GM19328 (cell line): ENCODE measurements around the gene HINT3.
"Not testable (repeated sequence)": the region's sequence is repeated elsewhere in the genome, so short reads cannot be mapped to it uniquely, and the experiment has no call there.

Source experiments
- ATAC-seq: cut with Tn5 transposase; IDR thresholded peaks from one replicate; pipeline ENCODE4 v1.9.1; 2021; ENCODE audit warnings: mild to moderate bottlenecking, moderate library complexity; ENCODE audit not compliant: unreplicated experiment

The HINT3 gene

GRCh38 chr6:125939791-125940190, 16.8 kb upstream of the HINT3 start:
- ATAC-seq, result no peak

GRCh38 chr6:125940247-125941041, 16.1 kb upstream of the HINT3 start:
- no peak for ATAC-seq

GRCh38 chr6:125942672-125943527, 13.7 kb upstream of the HINT3 start:
- ATAC-seq, result no peak

DNA sequence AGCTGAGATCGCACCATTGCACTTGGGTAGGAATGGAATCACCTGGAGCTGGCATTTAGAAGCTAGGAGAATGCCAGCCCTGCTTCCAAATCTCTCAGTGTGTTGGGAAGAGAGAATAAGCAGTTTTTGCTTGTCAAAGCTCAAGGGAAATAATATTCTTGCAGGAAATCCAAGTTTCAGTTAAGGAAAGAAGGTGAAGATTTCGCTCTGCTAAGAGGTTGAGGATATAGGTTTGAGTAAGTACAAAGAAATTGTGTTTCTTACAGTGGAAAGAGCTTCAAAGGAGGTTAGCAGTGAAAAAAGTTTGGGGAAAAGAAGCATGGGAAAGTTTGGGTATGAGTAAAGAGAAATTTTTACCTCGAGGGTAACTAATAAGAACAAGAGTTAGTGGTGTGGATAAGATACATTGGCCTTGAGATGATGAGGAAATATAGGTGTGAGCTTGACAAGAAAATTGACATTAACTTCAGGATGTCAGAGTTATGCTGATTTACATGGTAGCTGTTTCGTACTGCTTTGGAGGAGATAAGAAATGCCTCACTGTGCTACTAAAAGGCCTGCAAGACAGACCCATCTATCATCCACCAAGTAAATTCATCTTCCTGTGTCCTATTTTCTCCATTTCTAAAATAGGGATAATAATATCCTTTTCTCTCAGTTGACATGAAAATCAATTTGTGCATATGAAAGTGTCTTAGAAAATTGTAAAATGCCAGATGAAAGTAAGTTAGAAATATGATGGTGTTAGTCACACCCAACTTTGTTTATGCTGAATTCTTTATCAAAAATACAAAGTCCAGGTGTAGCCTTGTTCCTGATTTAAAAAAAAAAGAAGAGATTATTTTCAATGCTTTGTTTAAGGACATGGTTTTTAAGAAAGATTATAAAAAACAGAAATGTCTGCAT, 12.8 kb upstream of the HINT3 start:
- no peak for ATAC-seq

DNA sequence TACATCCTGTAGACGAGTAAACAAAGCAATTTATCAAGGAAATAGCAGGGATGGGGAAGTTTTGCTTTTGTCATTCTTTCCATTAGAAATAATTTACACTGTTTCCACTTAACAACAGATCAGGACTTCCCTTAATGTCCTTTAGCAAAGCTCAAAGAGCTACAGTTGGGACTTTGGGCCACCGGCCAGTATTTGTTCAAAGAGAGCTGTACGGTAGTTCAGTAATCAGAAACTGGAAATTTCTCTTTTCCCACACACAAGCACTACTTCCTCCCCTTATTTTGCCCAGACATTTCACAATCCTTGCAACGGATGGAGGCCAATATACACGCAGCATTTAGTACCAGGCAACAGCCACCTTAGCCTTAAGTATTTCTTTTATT, 12.1 kb upstream of the HINT3 start:
- no peak for ATAC-seq

- no peak for ATAC-seq
Observed at GRCh38 chr6:125944896-125945295, 11.7 kb upstream of the HINT3 start.

- no peak for ATAC-seq
Observed at GRCh38 chr6:125945378-125946141, 11.0 kb upstream of the HINT3 start.

DNA sequence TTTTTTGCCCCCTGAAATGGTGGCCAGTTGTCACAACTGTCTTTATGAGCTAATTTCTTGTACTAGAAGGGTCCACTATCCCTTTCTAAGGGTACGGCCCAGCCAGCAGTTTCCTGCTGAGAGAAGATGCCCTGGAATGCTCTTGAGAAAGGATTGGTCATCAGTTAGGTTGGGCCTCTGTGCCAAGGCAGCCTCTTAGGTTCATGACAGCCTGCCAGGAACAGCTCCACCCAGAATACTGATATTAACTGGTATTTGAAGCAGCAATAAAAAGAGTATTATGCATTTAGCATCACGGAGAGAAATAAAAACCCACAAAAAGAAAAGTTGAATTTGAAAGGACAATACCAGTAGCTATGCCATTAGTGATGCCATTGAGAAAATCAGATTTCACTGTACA, 9.0 kb upstream of the HINT3 start:
- no peak for ATAC-seq

DNA sequence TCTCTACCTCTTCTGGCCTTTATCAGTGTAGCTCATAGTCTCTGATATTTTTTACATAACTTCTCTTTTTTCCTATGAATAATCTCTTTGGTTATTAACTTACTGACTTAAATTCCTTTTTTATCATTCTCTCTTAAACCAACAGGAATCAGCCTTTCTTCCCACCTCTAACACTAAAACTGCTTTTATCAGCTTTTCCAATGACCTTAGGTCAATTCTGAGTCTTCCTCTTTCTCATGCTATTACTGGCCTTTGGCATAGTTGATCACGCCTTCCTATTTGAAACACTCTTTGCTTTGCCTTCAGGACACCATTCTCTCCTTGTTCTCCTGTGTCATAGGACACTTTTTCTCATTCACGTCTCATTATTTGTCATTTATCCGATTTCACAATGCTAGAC, 8.1 kb upstream of the HINT3 start:
- ATAC-seq, result no peak

DNA sequence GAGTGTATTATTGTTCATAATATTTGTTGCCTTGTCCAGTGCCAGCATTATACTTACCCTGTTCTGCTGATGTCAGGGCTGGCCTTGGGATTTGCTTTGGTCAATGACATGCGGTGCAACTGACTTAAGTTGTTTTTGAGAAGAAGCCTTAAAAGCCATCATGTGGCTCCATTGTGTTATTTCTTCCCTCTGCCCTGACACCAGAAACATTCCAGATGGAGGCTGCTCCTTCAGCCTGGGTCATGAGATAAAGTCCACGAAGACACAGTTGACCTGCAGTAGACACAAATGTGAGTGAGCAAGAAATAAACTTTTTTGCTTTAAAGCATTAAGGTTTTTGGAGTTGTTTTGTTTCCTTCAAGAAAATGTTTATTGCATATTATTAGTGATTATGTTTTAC, 7.5 kb upstream of the HINT3 start:
- ATAC-seq, result no peak

- no peak for ATAC-seq
Observed at GRCh38 chr6:125950293-125950692, 6.3 kb upstream of the HINT3 start.

- not testable (repeated sequence) for ATAC-seq
Observed at GRCh38 chr6:125950716-125951115, 5.9 kb upstream of the HINT3 start.

GRCh38 chr6:125951323-125951722, 5.2 kb upstream of the HINT3 start:
- ATAC-seq, result no peak

- ATAC-seq, result no peak
Observed at GRCh38 chr6:125952764-125953501, 3.6 kb upstream of the HINT3 start.

- ATAC-seq, result no peak
Observed at GRCh38 chr6:125953502-125953875, 3.1 kb upstream of the HINT3 start.

DNA sequence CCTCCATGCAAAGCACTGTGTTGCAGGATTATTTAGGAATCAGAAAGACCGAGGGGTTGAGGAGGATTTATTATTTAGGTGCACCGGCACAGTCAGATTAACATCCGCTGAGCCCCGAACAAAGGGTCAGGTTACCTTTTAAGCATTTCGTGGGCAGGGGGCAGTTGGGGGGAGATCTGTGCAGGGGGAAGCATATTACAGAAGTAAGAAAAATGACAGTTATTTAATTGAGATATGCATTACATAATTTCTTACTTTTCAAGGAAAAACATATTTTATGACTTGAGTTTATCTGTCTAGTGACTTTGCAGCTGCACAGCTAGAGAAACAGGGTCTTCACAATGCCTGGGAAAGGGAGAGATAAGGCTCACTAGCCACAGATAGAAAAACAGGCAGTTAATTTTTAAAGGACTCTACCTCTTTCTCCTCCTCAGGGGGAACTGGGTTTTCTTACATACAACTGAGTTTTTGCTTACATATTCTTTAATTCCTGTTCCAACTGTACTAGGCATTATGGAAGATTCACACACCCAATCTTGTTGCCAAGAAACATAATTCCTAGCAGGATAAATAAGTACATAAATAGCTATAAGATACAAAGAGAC, 1.7 kb upstream of the HINT3 start:
- no peak for ATAC-seq

GRCh38 chr6:125955973-125956372, 597 bp upstream of the HINT3 start:
- ATAC-seq, result no peak

DNA sequence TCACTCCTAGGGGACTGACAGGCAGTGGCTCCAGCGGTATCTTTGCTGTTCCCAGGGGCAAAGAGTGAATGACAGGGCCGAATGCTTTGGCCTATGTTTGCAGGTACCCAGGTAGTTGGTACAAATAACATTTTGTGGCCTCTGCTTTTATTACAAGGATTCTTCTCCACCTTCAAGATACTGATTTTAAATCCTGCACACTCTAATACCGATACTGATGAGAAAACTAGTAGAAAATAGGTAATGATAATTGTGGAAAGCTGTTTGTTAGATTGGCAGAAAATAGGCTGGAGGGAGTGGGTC, 772 bp downstream of the HINT3 start:
- ATAC-seq, result no peak

- no peak for ATAC-seq
Observed at GRCh38 chr6:125957845-125958244, 1.3 kb downstream of the HINT3 start.

GRCh38 chr6:125959041-125959440, 2.5 kb downstream of the HINT3 start:
- ATAC-seq, result no peak
